Testis (tissue), 2 donors: ENCODE data around the gene FAM131C.

Experiments
- CTCF ChIP-seq, 3 experiments: fragments of 450-650 bp in 2 of 3; fragments of 200-600 bp in 1 of 3; sonication (generic) in 1 of 3; IDR thresholded peaks; one replicate each; pipeline ENCODE4 v1.5.1; 2016 to 2019; ENCODE audit warnings: antibody characterized with exemption in 3 of 3, mild to moderate bottlenecking in 2 of 3, moderate library complexity in 1 of 3
- POLR2A ChIP-seq: fragments of 450-650 bp; IDR thresholded peaks from one replicate; pipeline ENCODE4 v1.6.1; 2017; ENCODE audit warnings: antibody characterized with exemption, mild to moderate bottlenecking, moderate library complexity

GRCh38 chr1:16078925-16079656, 5.6 kb upstream of the FAM131C start:
- TF ChIP-seq CTCF (IDR thresholded peaks at IDR 0.05) = peak; percentile 84 to 92 (median 88)
- no peak for TF ChIP-seq POLR2A
